GM23338 (cell line): ENCODE results near the gene NCLN.

Experiments
- CREB1 ChIP-seq: fragments of 250-450 bp; sonication (Bioruptor Pico); IDR thresholded peaks from 2 replicates; pipeline ENCODE4 v1.5.0; 2020; ENCODE audit warnings: low read depth, mild to moderate bottlenecking, moderate library complexity
- CTCF ChIP-seq, 2 experiments: fragments of 200-600 bp in 1 of 2; sonication (generic) in 1 of 2; conservative IDR thresholded peaks; 2 replicates each; pipeline versions ENCODE4 v1.5.1 to v1.6.1; 2016 to 2017; ENCODE audit warnings: antibody characterized with exemption in 2 of 2, low read depth in 2 of 2, mild to moderate bottlenecking in 2 of 2, moderate library complexity in 1 of 2
- ETS1 ChIP-seq: IDR thresholded peaks from 2 replicates; pipeline ENCODE4 v1.6.1; 2016; ENCODE audit warnings: antibody characterized with exemption
- EZH2 ChIP-seq: fragments of 200-600 bp; sonication (generic); IDR thresholded peaks from one replicate; pipeline ENCODE4 v1.8.0; 2017; ENCODE audit warnings: antibody characterized with exemption, mild to moderate bottlenecking, low read depth; ENCODE audit not compliant: unreplicated experiment
- EZH2phosphoT487 ChIP-seq: fragments of 200-600 bp; sonication (generic); IDR thresholded peaks from one replicate; pipeline ENCODE4 v1.8.1; 2018; ENCODE audit warnings: antibody characterized with exemption; ENCODE audit not compliant: unreplicated experiment
- JUNB ChIP-seq: IDR thresholded peaks from one replicate; pipeline ENCODE4 v1.6.1; 2016; ENCODE audit warnings: antibody characterized with exemption; ENCODE audit not compliant: unreplicated experiment
- POLR2AphosphoS5 ChIP-seq: IDR thresholded peaks from 2 replicates; pipeline ENCODE4 v1.6.1; 2016; ENCODE audit warnings: antibody characterized with exemption, low read depth
- REST ChIP-seq: IDR thresholded peaks from one replicate; pipeline ENCODE4 v1.6.1; 2018; ENCODE audit warnings: antibody characterized with exemption; ENCODE audit not compliant: unreplicated experiment
- ZNF114 ChIP-seq: fragments of 250-450 bp; sonication (Bioruptor Pico); IDR thresholded peaks from 2 replicates; pipeline ENCODE4 v1.5.0; 2020; ENCODE audit warnings: mild to moderate bottlenecking, moderate library complexity
- ZNF331 ChIP-seq: fragments of 250-450 bp; sonication (Bioruptor Pico); IDR thresholded peaks from 2 replicates; pipeline ENCODE4 v1.5.0; 2020; ENCODE audit warnings: low read depth, mild to moderate bottlenecking, moderate library complexity

GRCh38 chr19:3196933-3197205 lies 11.1 kb downstream of the NCLN start:
- TF ChIP-seq CTCF (conservative IDR thresholded peaks at IDR 0.05; ENCODE audit: low read depth in 2 of 2) = no peak
- TF ChIP-seq ETS1 = no peak
- no peak for TF ChIP-seq CREB1 (CRISPR knock-in tag)
- TF ChIP-seq REST = no peak
- no peak for TF ChIP-seq EZH2phosphoT487
- TF ChIP-seq EZH2 = no peak
- no peak for TF ChIP-seq POLR2AphosphoS5
- no peak for TF ChIP-seq JUNB
- TF ChIP-seq ZNF114 (CRISPR knock-in tag) = no peak
- no peak for TF ChIP-seq ZNF331 (CRISPR knock-in tag)
